Measurements from ENCODE around the gene ELOB. TPM values are rescaled to one million over a fixed set of nuclear protein-coding genes. Genes with fewer than 3 reads are reported as not detected.

ELOB gene
- total and polyA plus RNA-seq, 2 of the 8 experiments (the other 6 are each of a cell fraction or from before 2014, with no cell fraction given), result 237 to 1,357 TPM

DNA sequence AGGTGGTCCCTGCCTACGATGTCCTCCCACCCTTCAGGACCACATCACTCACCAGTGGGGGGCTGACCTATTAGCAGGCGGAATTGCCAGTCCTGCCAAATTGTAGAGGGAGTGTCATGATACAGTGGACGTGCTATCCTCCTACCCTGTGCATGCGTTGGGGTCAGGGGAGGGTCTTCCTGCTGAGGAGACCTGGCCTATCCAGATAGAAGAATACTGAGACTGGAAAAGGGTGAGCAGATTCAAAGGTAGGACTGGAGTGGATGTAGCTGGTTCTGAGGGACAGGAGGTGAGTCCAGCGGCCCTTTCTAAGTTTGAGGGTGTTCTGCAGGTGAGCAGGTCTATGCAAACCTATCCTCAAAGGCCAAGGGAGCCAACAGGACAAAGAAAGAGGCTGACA lies 29.2 kb upstream of the ELOB start:
- no peaks in the 10 kb centered on the region for H3K23me2 ChIP-seq (ENCODE audit: low read depth, low read length)
- H3K9me3 ChIP-seq (ENCODE audit: insufficient read depth in 2 of 2, low read depth in 1 of 2, low read length in 1 of 2), result peaks cover 13 to 24% of the 10 kb centered on the region in 2 experiments
- H3K18ac ChIP-seq (ENCODE audit: extremely low read depth, low read length), result no peak overlapping the region
- H3K4me3 ChIP-seq (ENCODE audit: extremely low read depth in 1 of 4, insufficient read depth in 2 of 4, low read depth in 3 of 4, low read length in 4 of 4), result no peak overlapping the region
- no peak overlapping the region for H2BK120ac ChIP-seq (replicated peaks; ENCODE audit: low read depth, low read length)
- H4K91ac ChIP-seq (replicated peaks; ENCODE audit: insufficient read length, low read length), result no peak overlapping the region
- CTCF ChIA-PET (ENCODE audit: partially characterized antibody), result interaction anchor here (0.9 to 1.1 kb wide), 2 partner anchors 18 to 23 kb away, joined by 3 to 4 read pairs; no protein-coding TSS in a partner anchor
- H3K27ac ChIP-seq (ENCODE audit: low read depth, low read length), result no peak overlapping the region
- H2BK5ac ChIP-seq (ENCODE audit: low read depth, low read length), result no peak overlapping the region
- H3K79me2 ChIP-seq (ENCODE audit: control insufficient read depth in 1 of 2, insufficient read depth in 2 of 2, low read length in 2 of 2), result no peaks in the 10 kb centered on the region
- H3K14ac ChIP-seq (ENCODE audit: insufficient read length), result no peak overlapping the region
- H4K5ac ChIP-seq (ENCODE audit: insufficient read length, low read depth, low read length), result no peak overlapping the region
- WGBS, 2 experiments (ENCODE audit: extremely low coverage in 1 of 2, insufficient coverage in 1 of 2, insufficient read length in 1 of 2, insufficient replicate concordance in 2 of 2, low coverage in 1 of 2, low lambda C conversion rate in 2 of 2, missing lambda C conversion rate in 1 of 2), result 85% methylated on average over 5 of the region's 5 CpGs; no CpG with 5 or more reads in 1 of the 2 experiments
- FAIRE-seq (no peak), DNase-seq (ENCODE audit: low read depth in 1 of 2, low spot score in 2 of 2) (no peak)
- H2AFZ ChIP-seq (ENCODE audit: low read length), result no peak overlapping the region
- no peaks in the 10 kb centered on the region for H3K36me3 ChIP-seq (ENCODE audit: control insufficient read depth in 2 of 4, insufficient read depth in 4 of 4, low read length in 3 of 4)
- peaks cover 0 to 2% of the 10 kb centered on the region in 2 experiments for H4K20me1 ChIP-seq (replicated peaks in 1 of 2; ENCODE audit: control insufficient read depth in 1 of 2, insufficient read depth in 2 of 2, low read length in 2 of 2)
- H3K4me1 ChIP-seq (replicated peaks in 1 of 4; ENCODE audit: control insufficient read depth in 3 of 4, insufficient read depth in 4 of 4, low read length in 3 of 4), result no peaks in the 10 kb centered on the region
- H2BK15ac ChIP-seq (ENCODE audit: low read length), result no peak overlapping the region
- no peaks in the 10 kb centered on the region; a peak in 1 of 7 replicates for H3K27me3 ChIP-seq (replicated peaks in 1 of 4; ENCODE audit: control insufficient read depth in 3 of 4, extremely low read depth in 1 of 4, insufficient read depth in 3 of 4, low read length in 3 of 4)
- POLR2A ChIA-PET (ENCODE audit: partially characterized antibody), result no interaction called here
- H3K56ac ChIP-seq (replicated peaks; ENCODE audit: insufficient read length, low read depth, low read length), result no peak overlapping the region
- no peak overlapping the region for H3K23ac ChIP-seq (ENCODE audit: insufficient read length)
- no peak overlapping the region for H3K4ac ChIP-seq (replicated peaks; ENCODE audit: insufficient read length, low read depth, low read length)
- no peak overlapping the region for H2BK12ac ChIP-seq (ENCODE audit: low read depth, low read length)
- no peak overlapping the region for H3K9ac ChIP-seq (replicated peaks in 1 of 4; ENCODE audit: extremely low read depth in 1 of 4, low read depth in 3 of 4, low read length in 3 of 4)
- H2AK5ac ChIP-seq (ENCODE audit: low read depth, low read length), result no peak overlapping the region
- TF ChIP-seq CBX5 (IDR thresholded peaks at IDR 0.05; ENCODE audit: low read depth, low read length) (no peak), TCF12 (IDR thresholded peaks at IDR 0.05; ENCODE audit: low read depth, low read length) (no peak), JUND (IDR thresholded peaks at IDR 0.05; ENCODE audit: low read length) (no peak), GTF2F1 (IDR thresholded peaks at IDR 0.05; ENCODE audit: borderline replicate concordance, low read depth, low read length) (no peak), KDM1A (IDR thresholded peaks at IDR 0.05; ENCODE audit: borderline replicate concordance, low read length) (no peak), CREB1 (IDR thresholded peaks at IDR 0.05) (no peak), SP2 (IDR thresholded peaks at IDR 0.05; ENCODE audit: low read length) (no peak), CTBP2 (IDR thresholded peaks at IDR 0.05; ENCODE audit: borderline replicate concordance, insufficient read depth, insufficient read length, low read length) (no peak), MAFK (IDR thresholded peaks at IDR 0.05; ENCODE audit: low read depth, low read length) (no peak), GABPA (IDR thresholded peaks at IDR 0.05; ENCODE audit: borderline replicate concordance, insufficient read depth, low read length) (no peak)
- H3K4me2 ChIP-seq (ENCODE audit: insufficient read depth in 1 of 2, low read depth in 2 of 2, low read length in 2 of 2), result no peak overlapping the region
- H2BK20ac ChIP-seq (ENCODE audit: low read length), result no peak overlapping the region
- no peaks in the 10 kb centered on the region for H3K79me1 ChIP-seq (ENCODE audit: low read depth, low read length)
- H4K8ac ChIP-seq (ENCODE audit: extremely low read depth, insufficient read depth, low read length), result no peak overlapping the region
